Skeletal muscle satellite cell (primary cell): ENCODE data around the gene PSME1.
A peak's percentile ranks its signal among the peaks of the same experiment; 100 is the strongest.

ENCODE experiments used
- H3K27me3 ChIP-seq: 2 replicates; pipeline ENCODE4 v1.7.0; 2013; ENCODE audit warnings: low read length; ENCODE audit not compliant: control insufficient read depth, insufficient read depth
- H3K36me3 ChIP-seq: 2 replicates; pipeline ENCODE4 v1.7.0; 2013; ENCODE audit warnings: mild to moderate bottlenecking, control low read depth, low read length; ENCODE audit not compliant: insufficient read depth
- H3K4me1 ChIP-seq: 2 replicates; pipeline ENCODE4 v1.7.0; 2013; ENCODE audit warnings: low read length; ENCODE audit not compliant: control insufficient read depth, insufficient read depth
- H3K4me2 ChIP-seq: 2 replicates; pipeline ENCODE4 v1.7.0; 2013; ENCODE audit warnings: mild to moderate bottlenecking, low read length
- H3K4me3 ChIP-seq: 2 replicates; pipeline ENCODE4 v1.7.0; 2013; ENCODE audit warnings: low read length
- H3K9ac ChIP-seq: 2 replicates; pipeline ENCODE4 v1.7.0; 2013; ENCODE audit warnings: mild to moderate bottlenecking, low read depth, low read length, moderate library complexity
- H3K9me3 ChIP-seq: replicated peaks from 2 replicates; pipeline ENCODE4 v1.7.0; 2013; ENCODE audit warnings: mild to moderate bottlenecking, control low read depth, low read length

PSME1 gene

GRCh38 chr14:24122416-24122815 lies 13.6 kb upstream of the PSME1 start:
- Histone ChIP-seq H3K4me2 (no peak overlapping the region), H3K27me3 (no peaks in the 10 kb centered on the region), H3K36me3 (peaks cover 31% of the 10 kb centered on the region), H3K9ac (no peak overlapping the region), H3K4me3 (no peak overlapping the region), H3K4me1 (no peaks in the 10 kb centered on the region), H3K9me3 (no peaks in the 10 kb centered on the region)

GRCh38 chr14:24122898-24123297 lies 13.1 kb upstream of the PSME1 start:
- no peak overlapping the region for H3K9ac ChIP-seq
- H3K4me3 ChIP-seq, result no peak overlapping the region
- no peaks in the 10 kb centered on the region for H3K9me3 ChIP-seq
- peaks cover 31% of the 10 kb centered on the region for H3K36me3 ChIP-seq
- no peak overlapping the region for H3K4me2 ChIP-seq
- no peaks in the 10 kb centered on the region for H3K4me1 ChIP-seq
- H3K27me3 ChIP-seq, result no peaks in the 10 kb centered on the region

DNA sequence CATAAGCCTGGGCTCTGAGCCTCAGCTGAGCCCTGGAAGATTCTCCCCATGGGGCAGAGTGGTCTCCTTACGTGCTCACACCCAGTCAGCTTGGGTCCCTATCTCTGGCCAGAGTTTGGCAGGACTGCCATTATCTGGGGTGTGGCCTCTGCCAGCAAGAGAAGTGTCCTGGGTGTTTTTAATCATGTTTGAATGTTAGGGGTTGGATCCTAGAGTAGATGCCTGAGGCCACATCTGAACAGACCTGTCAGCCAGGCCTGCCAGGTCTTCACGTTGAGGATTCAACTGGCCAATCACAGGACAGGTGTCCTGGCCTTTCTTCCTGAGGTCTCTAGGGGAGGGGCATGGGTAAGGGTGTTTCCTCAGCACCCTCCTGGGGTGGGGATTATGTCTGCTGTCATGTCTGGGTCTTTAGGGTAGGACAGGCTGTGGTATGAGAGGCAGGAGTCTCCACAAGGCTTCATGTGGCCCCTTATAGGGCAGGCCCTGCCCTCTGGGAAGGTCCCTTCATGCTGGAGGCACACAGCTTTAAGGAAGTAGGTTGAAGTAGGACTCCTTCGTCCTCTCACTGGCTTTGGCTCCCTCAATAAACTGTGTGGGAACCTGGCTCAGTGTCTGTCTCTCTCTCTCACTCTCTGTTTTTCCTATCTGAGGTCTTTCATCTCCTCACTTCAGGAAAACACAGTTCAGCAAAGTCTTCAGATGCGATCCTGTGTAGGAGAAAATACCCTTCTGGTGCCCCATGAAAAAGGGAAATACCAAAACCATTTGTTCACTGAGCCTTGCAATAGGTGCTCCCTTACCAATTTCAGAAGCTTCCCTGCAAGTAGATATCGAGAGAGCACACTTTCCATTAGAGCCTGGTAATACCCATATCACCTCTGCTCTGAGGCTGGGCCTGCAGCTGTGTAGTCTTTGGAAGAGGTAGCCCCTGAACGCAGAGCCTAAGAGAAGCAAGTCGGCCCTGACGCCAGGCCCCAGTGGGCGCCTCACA lies 12.3 kb upstream of the PSME1 start:
- H3K9ac ChIP-seq, result no peak overlapping the region
- H3K36me3 ChIP-seq, result peaks cover 28% of the 10 kb centered on the region
- no peaks in the 10 kb centered on the region for H3K4me1 ChIP-seq
- H3K9me3 ChIP-seq, result no peaks in the 10 kb centered on the region
- no peak overlapping the region for H3K4me3 ChIP-seq
- H3K27me3 ChIP-seq, result no peaks in the 10 kb centered on the region
- H3K4me2 ChIP-seq, result no peak overlapping the region

- Histone ChIP-seq H3K36me3 (no peaks in the 10 kb centered on the region), H3K9me3 (no peaks in the 10 kb centered on the region), H3K4me1 (peaks cover 14% of the 10 kb centered on the region), H3K4me2 (no peak overlapping the region), H3K27me3 (no peaks in the 10 kb centered on the region), H3K9ac (no peak overlapping the region), H3K4me3 (no peak overlapping the region)
Observed at GRCh38 chr14:24126939-24127338, 9.1 kb upstream of the PSME1 start.

DNA sequence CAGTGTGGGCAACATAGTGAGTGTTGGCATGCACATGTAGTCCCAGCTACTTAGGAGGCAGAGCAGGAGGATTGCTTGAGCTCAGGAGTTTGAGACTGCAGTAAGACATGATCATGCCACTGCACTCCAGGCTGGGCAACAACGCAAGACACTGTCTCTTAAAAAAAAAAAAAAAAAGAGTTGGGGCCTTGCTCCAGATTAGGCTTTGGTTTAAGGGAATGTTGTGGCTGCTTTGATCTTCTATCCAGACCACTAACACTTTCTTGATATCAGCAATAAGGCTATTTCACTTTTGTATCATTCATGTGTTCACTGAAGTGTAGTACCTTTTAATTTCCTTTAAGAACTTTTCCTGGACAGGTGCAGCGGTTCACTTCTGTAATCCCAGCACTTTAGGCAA lies 8.3 kb upstream of the PSME1 start:
- H3K9me3 ChIP-seq, result no peaks in the 10 kb centered on the region

DNA sequence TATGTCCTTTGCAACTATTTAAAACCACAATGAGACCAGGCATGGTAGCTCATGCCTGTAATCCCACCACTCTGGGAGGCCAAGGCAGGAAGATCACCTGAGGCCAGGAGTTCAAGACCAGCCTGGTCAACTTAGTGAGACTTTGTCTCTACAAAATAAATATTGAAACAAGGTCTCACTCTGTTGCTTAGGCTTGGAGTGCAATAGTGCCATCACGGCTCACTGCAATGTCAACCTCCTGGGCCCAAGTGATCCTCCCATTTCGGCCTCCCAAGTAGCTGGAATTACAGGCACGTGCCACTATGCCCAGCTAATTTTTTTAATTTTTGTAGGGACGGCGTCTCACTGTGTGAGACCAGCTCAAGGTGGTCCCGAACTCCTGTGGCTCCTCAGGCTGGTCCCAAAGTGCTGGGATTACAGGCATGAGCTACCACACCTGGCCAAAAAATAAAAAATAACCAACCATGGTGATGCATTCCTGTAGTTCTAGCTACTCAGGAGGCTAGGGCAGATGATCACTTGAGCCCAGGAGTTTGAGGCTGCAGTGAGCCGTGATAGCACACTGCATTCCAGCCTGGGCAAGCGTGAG lies 6.5 kb upstream of the PSME1 start:
- Histone ChIP-seq H3K4me2 (no peak overlapping the region), H3K36me3 (no peaks in the 10 kb centered on the region), H3K27me3 (no peaks in the 10 kb centered on the region), H3K4me1 (peaks cover 21% of the 10 kb centered on the region), H3K9ac (no peak overlapping the region), H3K9me3 (no peaks in the 10 kb centered on the region), H3K4me3 (no peak overlapping the region)

More for the DNA sequence above, 8.3 kb upstream of the PSME1 start:
- no peaks in the 10 kb centered on the region for H3K27me3 ChIP-seq
- peaks cover 21% of the 10 kb centered on the region for H3K4me1 ChIP-seq
- H3K36me3 ChIP-seq, result no peaks in the 10 kb centered on the region
- no peak overlapping the region for H3K4me3 ChIP-seq
- H3K4me2 ChIP-seq, result no peak overlapping the region
- no peak overlapping the region for H3K9ac ChIP-seq

DNA sequence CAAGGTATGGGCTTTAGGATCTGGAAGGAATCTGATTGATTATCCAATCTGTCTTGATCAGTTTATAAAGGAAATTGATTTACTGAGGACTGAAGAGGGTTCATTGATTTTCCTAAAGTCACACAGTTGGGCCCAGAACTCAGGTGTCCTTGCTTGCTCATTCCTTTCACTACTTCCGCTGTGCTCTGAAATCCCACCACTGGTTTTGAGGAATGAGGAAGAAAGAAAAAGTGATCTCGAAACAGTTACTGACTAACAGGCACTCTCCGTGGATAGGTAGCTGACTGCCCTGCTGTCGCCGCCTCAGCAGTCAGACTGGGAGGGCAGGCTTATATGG lies 5.6 kb upstream of the PSME1 start, which contains the start of gene FITM1:
Gene FITM1 (plus strand): TSS at position 280 of the 337 bp plus-strand sequence. CDS start 905 bp downstream, outside the sequence.
- H3K27me3 ChIP-seq, result no peaks in the 10 kb centered on the region
- H3K9me3 ChIP-seq, result no peaks in the 10 kb centered on the region
- H3K4me2 ChIP-seq, result peak within 1 kb of the TSS; percentile 20
- H3K9ac ChIP-seq, result no peak within 1 kb of the TSS
- peaks cover 22% of the 10 kb centered on the region for H3K4me1 ChIP-seq
- H3K4me3 ChIP-seq, result no peak within 1 kb of the TSS
- no peaks in the 10 kb centered on the region for H3K36me3 ChIP-seq

GRCh38 chr14:24130717-24131548 lies 5.1 kb upstream of the PSME1 start:
- H3K9me3 ChIP-seq, result no peaks in the 10 kb centered on the region
- no peaks in the 10 kb centered on the region for H3K36me3 ChIP-seq
- H3K4me1 ChIP-seq, result peaks cover 25% of the 10 kb centered on the region
- H3K27me3 ChIP-seq, result no peaks in the 10 kb centered on the region
- H3K4me2 ChIP-seq, result no peak overlapping the region
- no peak overlapping the region for H3K4me3 ChIP-seq
- H3K9ac ChIP-seq, result no peak overlapping the region

GRCh38 chr14:24131549-24131966 lies 4.4 kb upstream of the PSME1 start:
- Histone ChIP-seq H3K27me3 (no peaks in the 10 kb centered on the region), H3K36me3 (no peaks in the 10 kb centered on the region), H3K9me3 (no peaks in the 10 kb centered on the region), H3K4me2 (peak overlapping the region; percentile 20), H3K9ac (no peak overlapping the region), H3K4me3 (no peak overlapping the region), H3K4me1 (peaks cover 27% of the 10 kb centered on the region)

DNA sequence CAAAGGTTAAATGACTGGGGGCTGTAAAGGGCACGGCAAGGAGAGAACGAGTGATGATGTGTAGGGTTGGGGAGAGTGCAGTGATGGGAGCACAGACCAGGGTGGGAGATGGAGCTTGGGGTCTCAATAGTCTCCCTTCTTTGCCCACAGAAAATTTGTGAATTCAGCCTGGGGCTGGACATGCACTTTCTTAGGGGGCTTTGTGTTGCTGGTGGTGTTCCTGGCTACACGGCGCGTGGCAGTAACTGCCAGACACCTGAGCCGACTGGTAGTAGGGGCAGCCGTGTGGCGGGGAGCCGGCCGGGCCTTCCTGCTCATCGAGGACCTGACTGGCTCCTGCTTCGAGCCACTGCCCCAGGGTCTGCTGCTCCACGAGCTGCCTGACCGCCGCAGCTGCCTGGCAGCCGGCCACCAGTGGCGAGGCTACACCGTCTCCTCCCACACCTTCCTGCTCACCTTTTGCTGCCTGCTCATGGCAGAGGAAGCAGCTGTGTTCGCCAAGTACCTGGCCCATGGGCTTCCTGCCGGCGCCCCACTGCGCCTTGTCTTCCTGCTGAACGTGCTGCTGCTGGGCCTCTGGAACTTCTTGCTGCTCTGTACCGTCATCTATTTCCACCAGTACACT lies 3.8 kb upstream of the PSME1 start:
- no peak overlapping the region for H3K9ac ChIP-seq
- no peak overlapping the region for H3K4me3 ChIP-seq

DNA sequence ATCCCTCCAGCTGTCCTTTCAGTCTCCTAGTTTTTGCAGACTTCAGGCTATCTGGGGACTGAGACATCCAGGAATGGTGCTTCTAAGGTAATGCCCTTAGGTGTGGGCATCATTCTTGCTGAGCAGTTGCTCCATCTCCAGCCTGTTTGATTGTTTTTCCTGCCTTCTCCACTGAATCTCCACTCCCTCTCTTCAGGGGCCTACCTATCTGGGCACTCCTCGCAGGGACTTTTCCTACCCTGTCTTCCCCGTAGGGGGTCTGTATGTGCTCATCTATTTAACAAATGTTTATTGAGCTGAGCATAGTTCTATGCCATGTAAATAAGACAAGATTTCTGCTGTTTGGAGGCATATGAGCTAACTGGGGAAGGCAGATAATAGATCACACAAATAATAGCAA lies 3.0 kb upstream of the PSME1 start:
- H3K4me2 ChIP-seq, result no peak overlapping the region
- H3K9ac ChIP-seq, result no peak overlapping the region
- no peak overlapping the region for H3K4me3 ChIP-seq
- H3K27me3 ChIP-seq, result no peaks in the 10 kb centered on the region
- H3K9me3 ChIP-seq, result no peaks in the 10 kb centered on the region
- peaks cover 8% of the 10 kb centered on the region for H3K36me3 ChIP-seq
- H3K4me1 ChIP-seq, result peaks cover 33% of the 10 kb centered on the region

More for the DNA sequence above, 3.8 kb upstream of the PSME1 start:
- H3K27me3 ChIP-seq, result no peaks in the 10 kb centered on the region
- H3K4me1 ChIP-seq, result peaks cover 33% of the 10 kb centered on the region
- H3K36me3 ChIP-seq, result no peaks in the 10 kb centered on the region
- H3K4me2 ChIP-seq, result no peak overlapping the region
- H3K9me3 ChIP-seq, result no peaks in the 10 kb centered on the region
